Measurements from ENCODE around the gene KCTD10. TPM values are rescaled to one million over a fixed set of nuclear protein-coding genes. Genes with fewer than 3 reads are reported as not detected.

The KCTD10 gene
- total and polyA plus RNA-seq, 2 of the 13 experiments (the other 11 are each of a cell fraction or from before 2014, with no cell fraction given) = 6.9 to 25.4 TPM

- no peak for TF ChIP-seq ZNF710 (CRISPR knock-in tag; IDR thresholded peaks at IDR 0.05; ENCODE audit: borderline replicate concordance)
- no peak for TF ChIP-seq ZNF446 (CRISPR knock-in tag; IDR thresholded peaks at IDR 0.05)
- TF ChIP-seq ZNF691 (CRISPR knock-in tag; IDR thresholded peaks at IDR 0.05; ENCODE audit: borderline replicate concordance, low read depth) = no peak
- TF ChIP-seq MYC (CRISPR knock-in tag; IDR thresholded peaks at IDR 0.05; ENCODE audit: borderline replicate concordance) = no peak
- no peak for TF ChIP-seq PATZ1 (CRISPR knock-in tag; IDR thresholded peaks at IDR 0.05)
Observed at GRCh38 chr12:109444259-109444658, 32.8 kb downstream of the KCTD10 start (continued).

- H3K9me3 ChIP-seq (ENCODE audit: low read length) = no peaks in the 10 kb centered on the region
- no peaks in the 10 kb centered on the region for H3K27me3 ChIP-seq (ENCODE audit: control insufficient read depth in 1 of 2, insufficient read depth in 2 of 2, low read length in 2 of 2)
- no peaks in the 10 kb centered on the region for H3K79me2 ChIP-seq (ENCODE audit: insufficient read depth, low read length)
- H3K9ac ChIP-seq (ENCODE audit: insufficient read depth, low read depth, low read length) = no peak overlapping the region
- H3K4me3 ChIP-seq (replicated peaks in 1 of 3; ENCODE audit: insufficient read depth in 1 of 3, low read depth in 2 of 3, low read length in 3 of 3) = no peak overlapping the region
- FAIRE-seq = no peak
- ATAC-seq = no peak
- H4K20me1 ChIP-seq (ENCODE audit: insufficient read depth, low read length) = no peaks in the 10 kb centered on the region
- in situ Hi-C loops (cut with HindIII; ENCODE audit: extremely low pct_ligation_motif_present, low pct_unique_long_range_greater_than_20kb) = no loop called here
- CTCF ChIA-PET (ENCODE audit: low intra/inter-chr PET ratio, low total read pairs) = no interaction called here
- no peak for DNase-seq (ENCODE audit: low spot score)
- H3K27ac ChIP-seq (ENCODE audit: extremely low read length, insufficient read depth, low read length) = no peak overlapping the region
- peaks cover 2 to 8% of the 10 kb centered on the region in 2 experiments; a peak in 3 of 5 replicates for H3K36me3 ChIP-seq (replicated peaks in 1 of 2; ENCODE audit: control insufficient read depth in 1 of 2, insufficient read depth in 2 of 2, low read length in 2 of 2)
- 88% methylated on average over 5 of the region's 5 CpGs for WGBS (ENCODE audit: low lambda C conversion rate)
- intact Hi-C loops (cut with micrococcal nuclease; ENCODE audit: unreplicated experiment) = no loop called here
- POLR2A ChIA-PET = no interaction called here
- BruUV-seq (replicated peaks) = no TSS peak
- no peak overlapping the region for H2AFZ ChIP-seq (ENCODE audit: low read length)
- H3K4me2 ChIP-seq (ENCODE audit: low read depth, low read length) = no peak overlapping the region
- peaks cover 9% of the 10 kb centered on the region for H3K4me1 ChIP-seq (ENCODE audit: insufficient read depth, low read length)
- TF ChIP-seq CSRNP1 (CRISPR knock-in tag; IDR thresholded peaks at IDR 0.05) (no peak), ZNF510 (CRISPR knock-in tag; IDR thresholded peaks at IDR 0.05; ENCODE audit: low read depth) (no peak), EZH2 (conservative IDR thresholded peaks at IDR 0.05; ENCODE audit: low read depth, low read length) (no peak), ZNF569 (CRISPR knock-in tag; IDR thresholded peaks at IDR 0.05; ENCODE audit: borderline replicate concordance) (no peak), ZNF772 (CRISPR knock-in tag; IDR thresholded peaks at IDR 0.05) (no peak), NFE2L1 (CRISPR knock-in tag; IDR thresholded peaks at IDR 0.05; ENCODE audit: borderline replicate concordance) (no peak), NCOR1 (IDR thresholded peaks at IDR 0.05; ENCODE audit: borderline replicate concordance, low read length) (no peak)
Observed at GRCh38 chr12:109443794-109444193, 33.3 kb downstream of the KCTD10 start.

Data from HepG2 (cell line).